GM12801 (cell line): Measurements from ENCODE around the gene ATP8B3.

Source experiments
- TF ChIP-seq, protein P1 (sequence below): IDR thresholded peaks from one replicate; pipeline ENCODE4 v1.5.1; 2011; ENCODE audit warnings: control low read depth; ENCODE audit not compliant: insufficient read length; ENCODE audit errors: extremely low read depth

ATP8B3 gene

DNA sequence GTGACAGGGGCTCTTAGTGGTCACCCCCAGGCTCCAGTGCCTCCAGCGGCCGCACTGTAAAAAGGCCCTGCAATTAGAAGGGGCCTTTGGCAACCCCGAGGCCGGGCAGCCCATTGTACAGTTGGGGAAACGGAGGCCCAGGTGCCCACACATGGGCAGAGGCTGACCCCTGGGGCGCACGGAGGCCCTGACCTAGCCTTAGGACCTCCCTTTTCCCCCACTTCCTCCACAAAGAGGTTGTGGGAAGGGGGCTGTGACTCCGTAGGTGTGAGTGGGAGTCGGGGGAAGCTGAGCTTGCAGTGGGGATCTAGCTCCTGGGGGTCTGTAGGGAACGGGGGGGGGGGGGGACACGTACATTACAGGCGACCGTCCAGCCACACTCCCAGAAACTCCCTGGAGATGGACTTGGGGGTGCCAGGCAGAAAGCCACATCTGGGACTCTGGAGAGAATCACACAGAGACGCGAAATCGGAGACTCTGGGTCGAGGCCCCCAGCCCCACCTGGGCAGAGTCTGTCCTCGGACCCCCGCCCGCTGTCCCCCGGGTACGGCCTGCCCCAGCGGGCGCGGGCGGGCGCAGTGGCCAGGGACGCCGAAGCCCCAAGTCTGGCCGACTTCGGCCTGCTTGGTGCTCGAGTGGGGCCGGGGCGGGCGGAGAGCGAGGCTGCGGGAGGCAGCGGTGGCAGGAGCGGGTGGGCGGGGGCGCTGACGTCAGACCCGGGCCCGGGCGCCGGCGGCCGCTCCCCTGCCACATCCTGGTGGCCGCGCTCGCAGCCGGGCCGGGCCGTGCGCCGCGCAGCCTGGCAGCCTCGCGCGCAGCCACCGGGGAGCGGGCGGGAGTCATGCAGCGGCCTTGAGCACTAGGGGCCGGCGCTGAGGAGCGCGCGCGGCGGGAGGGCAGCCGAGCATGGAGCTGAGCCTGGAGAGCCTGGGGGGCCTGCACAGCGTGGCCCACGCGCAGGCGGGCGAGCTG lies 59.0 kb downstream of the ATP8B3 start, which contains the start of gene ONECUT3:
TSS of gene ONECUT3 (plus strand) at position 750 of the 972 bp plus-strand sequence. CDS start at position 907, 157 bp downstream.
- TF ChIP-seq, protein P1, sequence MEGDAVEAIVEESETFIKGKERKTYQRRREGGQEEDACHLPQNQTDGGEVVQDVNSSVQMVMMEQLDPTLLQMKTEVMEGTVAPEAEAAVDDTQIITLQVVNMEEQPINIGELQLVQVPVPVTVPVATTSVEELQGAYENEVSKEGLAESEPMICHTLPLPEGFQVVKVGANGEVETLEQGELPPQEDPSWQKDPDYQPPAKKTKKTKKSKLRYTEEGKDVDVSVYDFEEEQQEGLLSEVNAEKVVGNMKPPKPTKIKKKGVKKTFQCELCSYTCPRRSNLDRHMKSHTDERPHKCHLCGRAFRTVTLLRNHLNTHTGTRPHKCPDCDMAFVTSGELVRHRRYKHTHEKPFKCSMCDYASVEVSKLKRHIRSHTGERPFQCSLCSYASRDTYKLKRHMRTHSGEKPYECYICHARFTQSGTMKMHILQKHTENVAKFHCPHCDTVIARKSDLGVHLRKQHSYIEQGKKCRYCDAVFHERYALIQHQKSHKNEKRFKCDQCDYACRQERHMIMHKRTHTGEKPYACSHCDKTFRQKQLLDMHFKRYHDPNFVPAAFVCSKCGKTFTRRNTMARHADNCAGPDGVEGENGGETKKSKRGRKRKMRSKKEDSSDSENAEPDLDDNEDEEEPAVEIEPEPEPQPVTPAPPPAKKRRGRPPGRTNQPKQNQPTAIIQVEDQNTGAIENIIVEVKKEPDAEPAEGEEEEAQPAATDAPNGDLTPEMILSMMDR: no peak

DNA sequence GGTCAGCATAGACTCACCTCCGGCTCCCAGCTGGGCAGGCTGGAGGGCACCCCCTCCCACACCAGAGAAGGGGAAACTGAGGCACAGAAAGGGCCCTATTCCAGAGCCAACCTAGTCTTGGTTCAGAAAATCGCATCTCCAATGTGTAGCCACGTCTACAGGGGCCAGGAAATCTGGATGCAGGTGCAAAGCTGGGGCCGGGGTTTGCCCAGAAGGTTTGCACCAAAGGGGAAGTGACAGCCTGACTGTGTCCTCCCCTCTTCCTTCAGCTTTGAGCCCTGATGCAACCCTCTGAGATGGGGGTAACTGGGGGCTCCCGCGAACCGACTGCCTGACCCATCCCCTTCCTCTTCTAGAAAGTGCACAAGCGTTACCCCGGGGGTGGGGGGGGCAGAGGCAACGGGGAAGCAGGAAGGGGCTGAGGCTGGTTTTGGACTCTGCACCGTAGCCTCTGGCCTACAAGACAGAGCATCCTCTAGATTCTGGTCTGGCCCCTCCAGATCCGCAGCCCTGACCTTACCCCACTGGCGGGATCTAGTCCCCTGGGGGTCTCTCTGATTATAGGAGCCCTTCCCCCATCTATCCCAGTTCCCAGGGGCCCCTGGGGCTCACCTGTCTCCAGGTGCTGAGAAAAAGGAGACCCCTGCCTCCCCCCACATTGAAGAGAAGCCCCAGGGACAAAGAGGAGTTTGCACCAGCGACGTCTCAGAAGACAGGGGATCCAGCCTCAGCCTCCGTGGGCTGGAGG lies 59.9 kb downstream of the ATP8B3 start:
- TF ChIP-seq, protein P1: no peak

DNA sequence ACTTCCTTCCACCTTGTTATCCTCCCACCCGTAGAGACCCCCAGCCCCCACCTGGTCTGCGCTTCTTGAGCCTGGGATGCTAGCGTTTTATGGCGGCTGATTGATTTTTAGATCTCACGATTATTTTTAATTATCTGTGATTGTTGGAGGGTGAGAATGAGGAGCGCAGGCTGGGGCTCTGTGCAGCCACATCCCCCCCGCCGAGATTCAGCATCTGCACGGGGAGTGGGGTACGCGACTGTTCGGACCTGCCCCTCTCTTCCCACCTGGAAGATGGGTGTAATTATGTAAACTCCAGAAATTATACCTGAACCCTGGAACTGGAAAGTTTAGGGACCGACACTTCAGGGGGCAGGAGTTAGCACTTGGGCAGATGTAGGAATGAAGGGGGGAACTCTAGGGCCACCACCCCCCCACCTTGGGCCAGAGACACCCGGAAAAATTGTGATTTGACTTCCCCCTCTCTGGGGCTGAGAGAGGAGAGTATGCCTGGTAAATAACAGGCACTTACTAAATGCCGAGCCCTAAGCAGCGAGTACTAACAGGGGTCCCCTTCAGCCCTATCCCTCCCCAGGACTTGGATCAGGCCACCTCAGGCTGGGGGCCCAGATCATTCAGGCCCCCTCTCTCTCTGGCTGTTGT lies 60.6 kb downstream of the ATP8B3 start:
- TF ChIP-seq, protein P1: no peak

DNA sequence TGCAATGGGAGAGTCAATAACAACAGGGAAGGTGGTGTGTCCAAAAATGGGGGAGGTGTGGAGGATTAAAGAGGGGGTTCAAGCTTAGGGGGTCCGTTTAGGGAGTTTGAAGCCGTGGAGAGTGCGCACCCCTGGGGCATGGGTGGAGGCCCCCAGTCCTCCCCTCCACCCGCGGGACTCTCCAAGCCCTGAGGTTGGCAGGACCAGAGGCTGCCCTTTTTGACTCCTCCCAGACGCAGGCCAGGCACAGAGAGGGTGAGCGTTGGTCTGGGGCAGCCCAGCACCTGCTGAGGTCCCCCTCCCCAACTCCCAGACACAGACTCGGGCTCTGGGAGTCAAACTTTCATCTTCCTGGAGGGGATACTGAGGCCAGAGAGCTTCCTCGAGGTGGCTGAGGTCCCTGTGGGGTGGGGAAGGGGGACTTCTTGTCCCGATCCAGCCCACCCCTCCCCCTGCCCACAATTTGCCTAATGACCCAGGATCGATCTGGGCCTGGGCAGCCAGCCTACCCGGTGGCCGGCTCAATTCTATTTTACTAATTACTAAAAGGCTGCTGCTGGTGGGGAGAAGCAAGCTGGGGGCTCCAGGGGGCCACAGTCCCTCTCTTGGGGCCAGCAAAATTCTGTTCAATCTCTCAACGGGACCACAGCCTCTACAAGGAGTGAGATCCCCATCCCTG lies 61.6 kb downstream of the ATP8B3 start:
- TF ChIP-seq, protein P1: no peak

DNA sequence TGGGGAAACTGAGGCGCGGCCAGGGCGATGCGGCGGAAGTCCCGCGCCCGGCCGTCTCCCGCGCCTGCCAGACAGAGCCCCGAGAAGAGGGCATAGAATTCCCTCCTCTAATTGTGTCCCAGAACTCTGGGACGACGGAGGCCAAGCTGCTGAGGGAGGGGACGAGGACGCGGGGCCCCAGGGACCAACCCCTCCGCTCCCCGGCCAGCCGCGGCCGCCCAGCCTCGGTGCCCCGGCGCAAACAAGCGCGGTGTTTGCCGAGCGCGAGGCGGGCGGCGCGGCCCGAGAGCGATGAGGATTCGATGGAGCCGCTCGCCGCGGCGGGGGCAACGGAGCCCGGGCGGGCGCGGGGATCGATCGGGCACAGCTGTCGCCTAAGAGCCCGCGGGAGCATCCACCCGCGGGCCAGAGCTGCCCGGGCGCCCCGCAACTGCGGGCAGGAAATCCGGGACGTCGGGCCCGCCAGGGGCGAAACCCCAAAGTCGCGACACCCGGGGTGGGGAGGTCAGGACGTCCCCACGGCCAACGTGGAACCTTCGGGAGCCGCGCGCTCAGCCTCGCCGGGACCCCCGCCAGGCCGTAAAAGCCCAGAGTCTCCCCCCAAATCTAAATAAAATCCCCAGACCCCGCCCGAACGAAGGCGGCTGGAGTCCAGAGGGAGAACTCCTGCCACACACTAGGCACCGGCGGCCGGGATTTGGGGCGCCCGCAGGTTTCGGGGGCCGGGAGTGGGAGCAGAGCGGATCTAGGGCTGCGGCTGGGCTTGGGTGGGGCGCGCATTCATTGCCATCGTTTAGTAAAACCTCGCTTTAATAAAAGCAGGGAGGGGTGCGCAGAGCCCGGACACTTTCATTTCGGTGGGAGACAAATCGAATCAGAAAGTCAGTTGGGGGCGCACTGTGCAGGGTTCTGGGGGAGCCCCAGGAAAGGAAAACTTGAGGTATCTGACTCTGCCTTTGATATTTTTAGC lies 62.4 kb downstream of the ATP8B3 start:
- TF ChIP-seq, protein P1: no peak

DNA sequence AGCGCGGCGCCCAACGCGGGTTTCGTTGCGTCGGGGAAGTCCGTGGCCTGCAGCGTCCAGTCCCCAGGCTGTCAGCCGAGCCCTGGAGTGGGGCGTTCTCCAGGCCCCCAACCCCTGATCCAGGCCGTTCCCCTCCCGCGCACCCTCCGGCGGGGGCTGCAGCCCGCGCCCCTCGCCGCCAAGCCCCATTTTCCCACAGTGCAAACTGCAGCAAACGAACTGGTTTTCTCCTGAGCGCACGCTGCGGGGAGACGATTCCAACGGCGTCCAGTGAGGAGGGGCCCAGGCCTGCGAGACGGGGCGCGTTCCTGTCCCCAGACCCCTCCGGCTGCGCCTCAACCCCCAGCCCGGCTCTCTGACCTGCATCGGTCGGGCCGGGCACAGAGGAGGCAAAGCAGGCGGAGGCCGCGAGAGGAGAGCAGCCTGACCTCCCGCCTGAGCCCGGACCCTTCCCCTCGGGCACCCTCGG lies 63.2 kb downstream of the ATP8B3 start:
- TF ChIP-seq, protein P1: no peak
